Measurements from ENCODE around the gene GAN.

- TF ChIP-seq CTCF (conservative IDR thresholded peaks at IDR 0.05) = no peak
- no peak for TF ChIP-seq ZFX (IDR thresholded peaks at IDR 0.05)
Measured at GRCh38 chr16:81321039-81321438, 6.3 kb downstream of the GAN start.
